ENCODE data around the gene EGLN2. TPM values are rescaled to one million over a fixed set of nuclear protein-coding genes. Genes with fewer than 3 reads are reported as not detected.
A peak's percentile ranks its signal among the peaks of the same experiment; 100 is the strongest.

Gene EGLN2
- total and polyA plus RNA-seq, 10 of the 15 experiments (the other 5 are each of a cell fraction or from before 2014, with no cell fraction given) = 8.6 to 93.0 (median 66.8) TPM

DNA sequence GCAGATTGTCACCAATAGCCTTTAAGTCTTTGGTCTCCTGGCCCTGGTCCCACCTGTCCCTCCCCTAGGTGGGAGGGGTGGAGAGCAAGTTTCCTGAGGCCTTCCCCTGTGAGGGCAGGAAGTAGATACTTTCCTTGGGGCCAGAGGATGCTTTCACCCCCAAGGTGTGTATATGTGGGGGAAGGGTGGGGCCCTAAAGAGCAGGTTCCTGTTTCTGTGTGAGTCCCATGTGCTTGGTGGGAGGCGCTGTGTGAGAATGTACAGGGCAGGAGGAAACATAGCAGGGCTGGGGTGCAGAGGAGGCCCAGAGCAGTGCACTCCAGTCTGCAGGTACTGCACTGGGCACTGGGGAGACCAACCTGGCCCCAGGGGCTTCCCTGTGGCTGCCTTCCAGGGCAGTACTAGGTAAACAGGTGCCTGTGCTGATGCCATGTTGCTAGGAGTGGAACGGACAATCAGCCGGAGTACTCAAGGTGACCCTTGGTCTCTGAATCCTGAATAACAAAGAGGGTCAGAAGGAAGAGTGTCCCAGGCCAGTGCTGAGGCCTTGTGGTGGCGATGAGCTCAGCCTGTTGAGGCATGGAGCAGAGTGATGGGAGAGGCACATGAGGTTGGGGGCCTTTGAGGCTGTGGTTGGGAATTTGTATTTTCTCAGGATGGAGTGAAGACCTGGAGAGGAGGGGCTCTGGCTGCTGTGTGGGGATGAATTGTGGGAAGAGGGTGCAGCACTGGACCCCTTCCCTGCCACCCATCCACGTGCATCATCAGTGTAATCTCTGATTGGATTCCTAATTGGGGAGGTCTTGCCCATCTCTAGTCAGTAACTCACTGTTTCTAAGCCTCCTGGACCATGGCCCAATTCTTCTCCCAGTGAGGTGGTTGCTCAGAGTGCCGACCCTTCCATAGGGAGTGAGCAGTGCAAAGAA lies 5.1 kb downstream of the EGLN2 start (continued):
- TF ChIP-seq ATF2 (IDR thresholded peaks at IDR 0.05; ENCODE audit: low read length) = no peak
- no peak for TF ChIP-seq FOXM1 (IDR thresholded peaks at IDR 0.05; ENCODE audit: low read depth, low read length)
- TF ChIP-seq POLR2A (IDR thresholded peaks at IDR 0.05; ENCODE audit: low read depth, low read length) = peak; percentile 67
- TF ChIP-seq, protein P1, sequence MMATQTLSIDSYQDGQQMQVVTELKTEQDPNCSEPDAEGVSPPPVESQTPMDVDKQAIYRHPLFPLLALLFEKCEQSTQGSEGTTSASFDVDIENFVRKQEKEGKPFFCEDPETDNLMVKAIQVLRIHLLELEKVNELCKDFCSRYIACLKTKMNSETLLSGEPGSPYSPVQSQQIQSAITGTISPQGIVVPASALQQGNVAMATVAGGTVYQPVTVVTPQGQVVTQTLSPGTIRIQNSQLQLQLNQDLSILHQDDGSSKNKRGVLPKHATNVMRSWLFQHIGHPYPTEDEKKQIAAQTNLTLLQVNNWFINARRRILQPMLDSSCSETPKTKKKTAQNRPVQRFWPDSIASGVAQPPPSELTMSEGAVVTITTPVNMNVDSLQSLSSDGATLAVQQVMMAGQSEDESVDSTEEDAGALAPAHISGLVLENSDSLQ (IDR thresholded peaks at IDR 0.05) = no peak
- TF ChIP-seq RB1 (IDR thresholded peaks at IDR 0.05; ENCODE audit: borderline replicate concordance) = no peak
- TF ChIP-seq MEF2A (IDR thresholded peaks at IDR 0.05; ENCODE audit: insufficient read depth, low read depth, low read length) = no peak
- peak; percentile 67; the same call in 1 of the 2 replicates for TF ChIP-seq SIN3A (IDR thresholded peaks at IDR 0.05; ENCODE audit: low read depth, low read length)
- no peak for TF ChIP-seq ZNF274 (IDR thresholded peaks at IDR 0.05; ENCODE audit: insufficient read depth, insufficient read length)
- TF ChIP-seq, protein P2, sequence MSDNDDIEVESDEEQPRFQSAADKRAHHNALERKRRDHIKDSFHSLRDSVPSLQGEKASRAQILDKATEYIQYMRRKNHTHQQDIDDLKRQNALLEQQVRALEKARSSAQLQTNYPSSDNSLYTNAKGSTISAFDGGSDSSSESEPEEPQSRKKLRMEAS (IDR thresholded peaks at IDR 0.05; ENCODE audit: low read depth, low read length) = 0 out of 2 replicates have a peak, but pooled peaks have one; percentile 39
- peak; percentile 13; the same call in 1 of the 2 replicates for TF ChIP-seq SMAD5 (IDR thresholded peaks at IDR 0.05; ENCODE audit: low read depth)
- no peak for TF ChIP-seq JUNB (IDR thresholded peaks at IDR 0.05)
- TF ChIP-seq SRF (IDR thresholded peaks at IDR 0.05; ENCODE audit: low read depth in 2 of 2, low read length in 2 of 2) = no peak
- TF ChIP-seq, protein P3, sequence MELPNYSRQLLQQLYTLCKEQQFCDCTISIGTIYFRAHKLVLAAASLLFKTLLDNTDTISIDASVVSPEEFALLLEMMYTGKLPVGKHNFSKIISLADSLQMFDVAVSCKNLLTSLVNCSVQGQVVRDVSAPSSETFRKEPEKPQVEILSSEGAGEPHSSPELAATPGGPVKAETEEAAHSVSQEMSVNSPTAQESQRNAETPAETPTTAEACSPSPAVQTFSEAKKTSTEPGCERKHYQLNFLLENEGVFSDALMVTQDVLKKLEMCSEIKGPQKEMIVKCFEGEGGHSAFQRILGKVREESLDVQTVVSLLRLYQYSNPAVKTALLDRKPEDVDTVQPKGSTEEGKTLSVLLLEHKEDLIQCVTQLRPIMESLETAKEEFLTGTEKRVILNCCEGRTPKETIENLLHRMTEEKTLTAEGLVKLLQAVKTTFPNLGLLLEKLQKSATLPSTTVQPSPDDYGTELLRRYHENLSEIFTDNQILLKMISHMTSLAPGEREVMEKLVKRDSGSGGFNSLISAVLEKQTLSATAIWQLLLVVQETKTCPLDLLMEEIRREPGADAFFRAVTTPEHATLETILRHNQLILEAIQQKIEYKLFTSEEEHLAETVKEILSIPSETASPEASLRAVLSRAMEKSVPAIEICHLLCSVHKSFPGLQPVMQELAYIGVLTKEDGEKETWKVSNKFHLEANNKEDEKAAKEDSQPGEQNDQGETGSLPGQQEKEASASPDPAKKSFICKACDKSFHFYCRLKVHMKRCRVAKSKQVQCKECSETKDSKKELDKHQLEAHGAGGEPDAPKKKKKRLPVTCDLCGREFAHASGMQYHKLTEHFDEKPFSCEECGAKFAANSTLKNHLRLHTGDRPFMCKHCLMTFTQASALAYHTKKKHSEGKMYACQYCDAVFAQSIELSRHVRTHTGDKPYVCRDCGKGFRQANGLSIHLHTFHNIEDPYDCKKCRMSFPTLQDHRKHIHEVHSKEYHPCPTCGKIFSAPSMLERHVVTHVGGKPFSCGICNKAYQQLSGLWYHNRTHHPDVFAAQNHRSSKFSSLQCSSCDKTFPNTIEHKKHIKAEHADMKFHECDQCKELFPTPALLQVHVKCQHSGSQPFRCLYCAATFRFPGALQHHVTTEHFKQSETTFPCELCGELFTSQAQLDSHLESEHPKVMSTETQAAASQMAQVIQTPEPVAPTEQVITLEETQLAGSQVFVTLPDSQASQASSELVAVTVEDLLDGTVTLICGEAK (IDR thresholded peaks at IDR 0.05; ENCODE audit: borderline replicate concordance) = no peak
- TF ChIP-seq SPI1 (IDR thresholded peaks at IDR 0.05; ENCODE audit: borderline replicate concordance, insufficient read depth, low read depth, low read length) = no peak
